ENCODE results near the gene NCK2. TPM values are rescaled to one million over a fixed set of nuclear protein-coding genes. Genes with fewer than 3 reads are reported as not detected.

Gene NCK2
- polyA plus RNA-seq, 3 donors, result 2.5 to 18.2 (median 7.6) TPM

GRCh38 chr2:105801961-105802360, 57.2 kb downstream of the NCK2 start:
- peaks cover 9 to 11% of the 10 kb centered on the region in 2 donors for H3K36me3 Mint-ChIP-seq
- H3K27ac Mint-ChIP-seq, result peak overlapping the region; percentile 35 to 98 (median 70)
- DNase-seq, result no peak
- Histone ChIP-seq H3K9me3 (replicated peaks in 1 of 2; ENCODE audit: control insufficient read depth in 1 of 2, insufficient read depth in 1 of 2, low read length in 2 of 2) (no peaks in the 10 kb centered on the region), H3K27ac (ENCODE audit: low read depth in 1 of 2, low read length in 2 of 2) (peak overlapping the region in 1 of 2 donors; percentile 90), H2AFZ (ENCODE audit: insufficient read depth, low read depth, low read length, poor library complexity, severe bottlenecking) (no peak overlapping the region), H3K9ac (ENCODE audit: insufficient read depth, low read length, poor library complexity, severe bottlenecking) (no peak overlapping the region), H3K36me3 (replicated peaks in 1 of 2; ENCODE audit: control insufficient read depth in 1 of 2, insufficient read depth in 2 of 2, low read length in 2 of 2) (no peaks in the 10 kb centered on the region), H3K4me2 (replicated peaks; ENCODE audit: extremely low read depth, low read length, poor library complexity, severe bottlenecking) (no peak overlapping the region), H4K20me1 (ENCODE audit: insufficient read depth, low read length) (peaks cover 20% of the 10 kb centered on the region), H3K27me3 (ENCODE audit: control insufficient read depth in 2 of 2, insufficient read depth in 2 of 2, low read length in 2 of 2) (no peaks in the 10 kb centered on the region), H3K79me2 (ENCODE audit: insufficient read depth, low read length) (peaks cover 81% of the 10 kb centered on the region), H3K4me1 (ENCODE audit: control insufficient read depth in 1 of 2, insufficient read depth in 2 of 2, low read length in 2 of 2) (peaks cover 60% of the 10 kb centered on the region in 2 donors), H3K4me3 (replicated peaks in 1 of 3; ENCODE audit: low read depth in 2 of 3, low read length in 3 of 3) (no peak overlapping the region)
- no peak overlapping the region for H3K4me3 Mint-ChIP-seq
- peaks cover 74% of the 10 kb centered on the region for H3K4me1 Mint-ChIP-seq
- H3K27me3 Mint-ChIP-seq (ENCODE audit: low read depth in 3 of 3), result no peaks in the 10 kb centered on the region
- TF ChIP-seq CTCF (IDR thresholded peaks at IDR 0.05), result no peak
- intact Hi-C loops (cut with micrococcal nuclease), result no loop called here
- 100% methylated on average over 2 of the region's 4 CpGs for WGBS (ENCODE audit: insufficient coverage)
- H3K9me3 Mint-ChIP-seq, result peaks cover 0 to 2% (median 0%) of the 10 kb centered on the region in 7 donors

GRCh38 chr2:105802587-105802986, 57.9 kb downstream of the NCK2 start:
- peaks cover 53 to 54% of the 10 kb centered on the region in 2 donors for H3K4me1 ChIP-seq (ENCODE audit: control insufficient read depth in 1 of 2, insufficient read depth in 2 of 2, low read length in 2 of 2)
- Mint-ChIP-seq H3K27me3 (ENCODE audit: low read depth in 3 of 3) (no peaks in the 10 kb centered on the region), H3K36me3 (peaks cover 9 to 11% of the 10 kb centered on the region in 2 donors), H3K9me3 (peaks cover 0 to 2% (median 0%) of the 10 kb centered on the region in 7 donors), H3K4me3 (peak overlapping the region in 1 of 2 donors; percentile 5), H3K4me1 (peaks cover 67% of the 10 kb centered on the region), H3K27ac (peak overlapping the region; percentile 48 to 88 (median 79))
- no peak overlapping the region for H3K4me3 ChIP-seq (replicated peaks in 1 of 3; ENCODE audit: low read depth in 2 of 3, low read length in 3 of 3)
- no peak overlapping the region for H3K9ac ChIP-seq (ENCODE audit: insufficient read depth, low read length, poor library complexity, severe bottlenecking)
- no peaks in the 10 kb centered on the region for H3K9me3 ChIP-seq (replicated peaks in 1 of 2; ENCODE audit: control insufficient read depth in 1 of 2, insufficient read depth in 1 of 2, low read length in 2 of 2)
- peak; percentile 71 to 91 (median 84) for DNase-seq
- no peak for TF ChIP-seq CTCF (IDR thresholded peaks at IDR 0.05)
- no peak overlapping the region for H2AFZ ChIP-seq (ENCODE audit: insufficient read depth, low read depth, low read length, poor library complexity, severe bottlenecking)
- no peaks in the 10 kb centered on the region for H3K27me3 ChIP-seq (ENCODE audit: control insufficient read depth in 2 of 2, insufficient read depth in 2 of 2, low read length in 2 of 2)
- H3K27ac ChIP-seq (ENCODE audit: low read depth in 1 of 2, low read length in 2 of 2), result peak overlapping the region in 1 of 2 donors; percentile 90
- peaks cover 81% of the 10 kb centered on the region for H3K79me2 ChIP-seq (ENCODE audit: insufficient read depth, low read length)
- 27% methylated on average over 3 of the region's 7 CpGs for WGBS (ENCODE audit: insufficient coverage)
- H3K4me2 ChIP-seq (replicated peaks; ENCODE audit: extremely low read depth, low read length, poor library complexity, severe bottlenecking), result no peak overlapping the region
- intact Hi-C loops (cut with micrococcal nuclease), result no loop called here
- peaks cover 19% of the 10 kb centered on the region for H4K20me1 ChIP-seq (ENCODE audit: insufficient read depth, low read length)
- H3K36me3 ChIP-seq (replicated peaks in 1 of 2; ENCODE audit: control insufficient read depth in 1 of 2, insufficient read depth in 2 of 2, low read length in 2 of 2), result no peaks in the 10 kb centered on the region

Data from CD14-positive monocyte (primary cell).